SW 1271 (cell line): Measurements from ENCODE around the gene HPGDS.
"Not testable (repeated sequence)": the region's sequence is repeated elsewhere in the genome, so short reads cannot be mapped to it uniquely, and the experiment has no call there.

Source experiments
- DNase-seq, 2 experiments: peaks; one replicate each; lab custom pipeline; 2025; lab: John Stamatoyannopoulos, UW

HPGDS gene

GRCh38 chr4:94325835-94326234 lies 16.8 kb downstream of the HPGDS start:
- no peak for DNase-seq

- not testable (repeated sequence) for DNase-seq
Measured at GRCh38 chr4:94319927-94320326, 22.7 kb downstream of the HPGDS start.

- no peak for DNase-seq
Measured at GRCh38 chr4:94307231-94307871, 35.3 kb downstream of the HPGDS start.

GRCh38 chr4:94306713-94307112 lies 35.9 kb downstream of the HPGDS start:
- no peak for DNase-seq

GRCh38 chr4:94305466-94306225 lies 37.0 kb downstream of the HPGDS start:
- DNase-seq: no peak

- no peak for DNase-seq
Measured at GRCh38 chr4:94304365-94304971, 38.2 kb downstream of the HPGDS start.

- no peak for DNase-seq
Measured at GRCh38 chr4:94302191-94302590, 40.4 kb downstream of the HPGDS start.

GRCh38 chr4:94298725-94299252 lies 43.8 kb downstream of the HPGDS start:
- DNase-seq: no peak

- not testable (repeated sequence) for DNase-seq
Measured at GRCh38 chr4:94295473-94295872, 47.2 kb downstream of the HPGDS start.

GRCh38 chr4:94293981-94294380 lies 48.7 kb downstream of the HPGDS start:
- not testable (repeated sequence) for DNase-seq

GRCh38 chr4:94290245-94290644 lies 52.4 kb downstream of the HPGDS start:
- no peak for DNase-seq

- no peak for DNase-seq
Measured at GRCh38 chr4:94285666-94286065, 57.0 kb downstream of the HPGDS start.

GRCh38 chr4:94284889-94285288 lies 57.7 kb downstream of the HPGDS start:
- DNase-seq: no peak

- no peak for DNase-seq
Measured at GRCh38 chr4:94278781-94279180, 63.9 kb downstream of the HPGDS start.

- no peak for DNase-seq
Measured at GRCh38 chr4:94277534-94277933, 65.1 kb downstream of the HPGDS start.

- DNase-seq: no peak
Measured at GRCh38 chr4:94276204-94276603, 66.4 kb downstream of the HPGDS start.

- DNase-seq: no peak
Measured at GRCh38 chr4:94274912-94275311, 67.7 kb downstream of the HPGDS start.

GRCh38 chr4:94271248-94271647 lies 71.4 kb downstream of the HPGDS start:
- no peak for DNase-seq

- DNase-seq: no peak
Measured at GRCh38 chr4:94267037-94267436, 75.6 kb downstream of the HPGDS start.

GRCh38 chr4:94262163-94263016 lies 80.2 kb downstream of the HPGDS start:
- no peak for DNase-seq

GRCh38 chr4:94256828-94257227 lies 85.8 kb downstream of the HPGDS start:
- DNase-seq: peak in 1 of 2 experiments; percentile 6
